ENCODE data around the gene CACNA2D4. TPM values are rescaled to one million over a fixed set of nuclear protein-coding genes. Genes with fewer than 3 reads are reported as not detected.

The CACNA2D4 gene
- total RNA-seq, 1 experiment from 2014 or later: not detected

DNA sequence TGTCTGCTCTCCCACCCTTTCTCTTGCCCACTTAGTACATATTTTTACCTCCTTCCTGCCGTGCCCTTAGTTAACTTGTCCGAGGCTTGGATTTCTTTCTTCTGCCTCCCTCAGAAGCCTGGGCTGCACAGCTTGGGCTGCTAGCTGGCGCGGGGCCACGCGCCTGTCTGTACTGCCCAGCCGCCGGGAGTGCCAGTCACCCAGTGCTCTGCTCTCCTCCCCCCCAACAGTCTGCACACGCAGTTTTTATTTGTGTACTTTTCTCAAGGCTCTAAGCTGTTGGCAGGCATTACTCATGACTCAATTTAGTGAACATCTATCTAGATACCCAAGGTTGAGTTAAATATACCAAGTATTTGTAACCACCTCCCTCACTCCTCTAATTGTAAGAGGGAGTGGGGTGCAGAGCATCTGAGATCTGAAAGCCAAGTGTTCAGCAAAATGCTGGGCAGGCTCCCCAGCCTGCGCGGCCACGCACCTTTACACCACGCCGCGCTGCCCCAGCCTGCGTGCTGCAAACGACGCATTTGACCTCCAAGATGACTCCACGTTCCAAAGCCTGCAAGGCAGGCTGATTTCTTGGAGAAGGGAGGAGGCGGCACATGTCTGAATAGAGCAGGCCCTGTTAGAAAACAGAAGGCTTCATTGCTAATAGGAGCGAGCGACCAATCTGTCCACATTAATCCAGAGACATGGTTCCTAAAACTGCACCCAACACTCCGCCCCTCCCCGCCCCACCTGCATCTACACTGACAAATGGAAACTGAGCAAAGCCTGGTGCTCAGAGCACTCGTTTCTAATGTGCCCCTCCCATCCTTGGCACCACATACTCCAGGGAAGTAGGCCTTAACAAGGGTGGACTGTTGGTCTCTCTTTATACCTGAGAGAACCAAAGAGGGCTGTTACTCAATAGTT is 18.2 kb upstream of the CACNA2D4 start:
- no peak for DNase-seq (ENCODE audit: low read depth, low spot score)
- in situ Hi-C loops (cut with HindIII; ENCODE audit: low pct_unique_long_range_greater_than_20kb, low sequenced_read_pairs): no loop called here

- in situ Hi-C loops (cut with HindIII; ENCODE audit: low pct_unique_long_range_greater_than_20kb, low sequenced_read_pairs): no loop called here
- DNase-seq (ENCODE audit: low read depth, low spot score): no peak
These were observed 17.4 kb upstream of the CACNA2D4 start for GRCh38 chr12:1935700-1936378.

- DNase-seq (ENCODE audit: low read depth, low spot score): no peak
- in situ Hi-C loops (cut with HindIII; ENCODE audit: low pct_unique_long_range_greater_than_20kb, low sequenced_read_pairs): no loop called here
These were observed 16.8 kb upstream of the CACNA2D4 start for GRCh38 chr12:1935242-1935641.

GRCh38 chr12:1934831-1935230 is 16.4 kb upstream of the CACNA2D4 start:
- in situ Hi-C loops (cut with HindIII; ENCODE audit: low pct_unique_long_range_greater_than_20kb, low sequenced_read_pairs): no loop called here
- no peak for DNase-seq (ENCODE audit: low read depth, low spot score)

DNA sequence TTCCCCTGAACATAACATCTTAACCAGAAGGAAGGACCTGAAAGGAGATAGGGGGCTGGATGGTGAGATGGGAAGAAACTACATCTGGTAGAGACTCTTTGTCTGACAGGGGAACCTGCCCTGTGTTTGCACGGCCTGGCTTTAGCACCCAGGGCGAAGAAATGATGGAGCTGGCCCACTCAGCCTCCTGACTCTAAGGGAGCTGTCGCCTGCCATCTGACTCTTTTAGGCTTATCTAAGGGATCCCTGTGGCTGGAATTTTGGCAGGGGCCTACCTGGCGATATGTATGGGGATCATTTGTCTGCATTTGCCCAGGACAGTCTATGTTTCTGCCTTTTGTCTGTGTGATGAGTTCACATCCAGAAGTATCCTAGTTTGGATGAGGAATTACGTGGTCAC is 15.6 kb upstream of the CACNA2D4 start:
- no peak for DNase-seq (ENCODE audit: low read depth, low spot score)
- in situ Hi-C loops (cut with HindIII; ENCODE audit: low pct_unique_long_range_greater_than_20kb, low sequenced_read_pairs): no loop called here

DNA sequence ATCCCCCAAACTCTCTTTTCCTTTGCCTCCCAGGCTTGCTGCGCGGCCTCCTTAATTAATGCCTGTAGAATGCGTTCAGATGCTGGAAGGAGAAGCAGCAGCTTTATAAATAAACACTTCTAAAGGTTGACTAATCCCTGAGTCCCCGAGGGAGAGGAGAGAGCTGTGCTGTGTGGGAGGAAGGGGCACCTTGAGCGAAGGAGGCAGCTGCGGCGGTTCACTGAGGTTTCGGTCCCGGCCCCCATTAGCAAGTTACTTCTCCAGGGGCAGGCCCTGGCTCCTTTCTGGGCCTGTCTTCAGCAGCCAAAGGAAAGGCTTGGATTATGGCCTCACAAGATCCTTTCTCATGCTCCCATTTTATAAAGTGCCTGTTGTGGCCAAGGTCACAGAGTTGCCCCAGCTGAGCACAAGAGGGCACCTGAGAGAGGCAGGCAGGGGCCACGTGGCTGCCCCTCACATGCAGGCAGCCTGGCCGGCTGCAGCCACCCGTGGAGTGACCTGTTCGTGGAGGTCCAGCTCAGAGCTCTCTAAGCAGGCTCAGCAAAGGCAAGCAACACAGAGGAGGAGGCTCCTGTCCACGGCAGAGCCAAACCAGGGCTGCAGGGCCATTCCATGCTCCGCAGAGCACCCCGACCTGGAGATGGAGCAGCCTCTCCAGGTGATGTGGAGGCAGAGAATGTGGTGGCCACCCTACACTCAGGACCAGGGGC is 15.0 kb upstream of the CACNA2D4 start:
- in situ Hi-C loops (cut with HindIII; ENCODE audit: low pct_unique_long_range_greater_than_20kb, low sequenced_read_pairs): no loop called here
- DNase-seq (ENCODE audit: low read depth, low spot score): no peak

GRCh38 chr12:1932264-1932777 is 13.9 kb upstream of the CACNA2D4 start:
- in situ Hi-C loops (cut with HindIII; ENCODE audit: low pct_unique_long_range_greater_than_20kb, low sequenced_read_pairs): no loop called here
- no peak for DNase-seq (ENCODE audit: low read depth, low spot score)

DNA sequence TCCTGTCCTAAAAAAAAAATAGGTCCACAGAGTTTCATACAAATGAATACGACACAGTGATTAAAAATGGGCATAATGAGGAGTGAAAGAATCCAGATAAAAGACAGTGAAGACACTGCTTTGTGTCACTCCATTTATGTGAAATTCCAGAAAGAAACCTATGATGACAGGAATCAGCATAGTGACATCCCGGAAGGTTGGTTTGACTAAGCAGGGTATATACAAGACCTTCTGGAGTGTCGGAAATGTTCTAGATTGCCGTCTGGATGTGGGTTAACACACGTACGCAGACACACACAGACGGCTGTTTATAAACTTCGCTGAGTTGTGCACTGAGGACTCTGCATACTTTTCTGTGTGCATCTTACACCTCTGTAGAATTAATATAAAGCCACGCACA is 13.2 kb upstream of the CACNA2D4 start:
- in situ Hi-C loops (cut with HindIII; ENCODE audit: low pct_unique_long_range_greater_than_20kb, low sequenced_read_pairs): no loop called here
- no peak for DNase-seq (ENCODE audit: low read depth, low spot score)

- in situ Hi-C loops (cut with HindIII; ENCODE audit: low pct_unique_long_range_greater_than_20kb, low sequenced_read_pairs): no loop called here
- DNase-seq (ENCODE audit: low read depth, low spot score): peak; percentile 84
These were observed 12.5 kb upstream of the CACNA2D4 start for GRCh38 chr12:1930803-1931597.

- in situ Hi-C loops (cut with HindIII; ENCODE audit: low pct_unique_long_range_greater_than_20kb, low sequenced_read_pairs): no loop called here
These were observed 11.7 kb upstream of the CACNA2D4 start for GRCh38 chr12:1929985-1930802.

DNA sequence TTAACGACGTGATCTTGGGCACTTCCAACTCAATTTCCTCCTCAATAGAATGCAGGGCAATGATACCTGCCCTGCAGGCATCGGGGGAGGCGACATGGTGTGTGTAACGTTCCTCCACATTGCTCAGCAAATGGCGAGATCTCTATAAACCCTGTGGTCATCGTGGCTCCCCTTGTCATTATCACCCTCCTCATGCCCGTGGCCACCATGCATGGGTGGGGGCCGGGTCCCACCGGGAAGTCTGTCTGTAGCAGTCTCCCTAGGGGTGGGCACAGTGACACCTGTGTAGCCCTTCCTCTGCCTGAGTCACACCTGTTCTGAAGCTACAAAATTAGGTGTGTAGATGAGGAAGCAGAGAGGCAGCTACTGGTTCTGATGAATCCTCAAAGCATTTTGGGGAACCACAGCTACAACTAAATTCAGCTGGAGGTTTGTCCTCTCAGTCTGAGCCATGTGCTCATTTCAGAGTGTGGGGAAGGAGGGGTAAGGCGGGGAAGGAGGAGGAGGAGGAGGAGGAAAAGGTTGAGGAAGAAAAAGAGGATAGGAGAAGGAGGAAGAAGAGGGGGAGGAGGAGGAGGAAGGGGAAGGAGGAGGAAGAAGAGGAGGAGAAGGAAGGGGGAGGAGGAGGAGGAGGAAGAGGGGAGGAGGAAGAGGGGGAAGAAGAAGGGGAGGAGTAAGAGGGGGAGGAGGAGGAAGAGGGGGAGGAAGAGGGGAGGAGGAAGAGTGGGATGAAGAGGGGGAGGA is 11.0 kb upstream of the CACNA2D4 start:
- in situ Hi-C loops (cut with HindIII; ENCODE audit: low pct_unique_long_range_greater_than_20kb, low sequenced_read_pairs): no loop called here
- DNase-seq (ENCODE audit: low read depth, low spot score): no peak

More at GRCh38 chr12:1929985-1930802, 11.7 kb upstream of the CACNA2D4 start:
- no peak for DNase-seq (ENCODE audit: low read depth, low spot score)

- DNase-seq (ENCODE audit: low read depth, low spot score): no peak
- in situ Hi-C loops (cut with HindIII; ENCODE audit: low pct_unique_long_range_greater_than_20kb, low sequenced_read_pairs): no loop called here
These were observed 10.1 kb upstream of the CACNA2D4 start for GRCh38 chr12:1928439-1929121.

DNA sequence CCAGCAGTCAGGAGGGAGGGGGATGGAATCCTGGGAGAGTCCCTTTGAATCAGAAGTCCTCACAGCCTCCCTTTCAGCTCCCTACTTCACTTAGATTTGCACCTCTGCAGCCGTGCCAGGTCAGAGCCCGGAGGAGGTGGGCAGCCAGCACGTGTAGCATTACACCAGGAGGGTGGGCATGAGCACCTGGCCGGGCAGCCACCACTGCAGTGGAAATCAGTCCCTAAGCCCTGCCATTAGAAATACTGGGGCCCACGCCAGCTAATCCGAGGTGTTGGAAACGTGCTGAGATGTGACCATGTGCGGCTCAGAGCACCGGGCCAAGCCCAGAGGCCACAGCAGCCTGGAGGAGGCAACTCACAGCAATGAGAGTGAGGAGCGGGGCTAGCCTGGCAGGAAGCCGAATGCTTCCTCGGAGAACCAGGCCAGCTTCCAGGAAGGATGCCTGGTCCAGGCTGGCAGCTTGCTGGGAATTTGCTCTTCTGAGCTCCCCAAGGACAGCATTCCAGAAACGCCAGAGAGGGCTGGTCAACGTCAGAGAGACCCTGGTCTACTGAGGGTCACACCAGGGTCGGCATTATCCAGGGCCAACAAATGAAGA is 9.4 kb upstream of the CACNA2D4 start:
- no peak for DNase-seq (ENCODE audit: low read depth, low spot score)
- in situ Hi-C loops (cut with HindIII; ENCODE audit: low pct_unique_long_range_greater_than_20kb, low sequenced_read_pairs): no loop called here

DNA sequence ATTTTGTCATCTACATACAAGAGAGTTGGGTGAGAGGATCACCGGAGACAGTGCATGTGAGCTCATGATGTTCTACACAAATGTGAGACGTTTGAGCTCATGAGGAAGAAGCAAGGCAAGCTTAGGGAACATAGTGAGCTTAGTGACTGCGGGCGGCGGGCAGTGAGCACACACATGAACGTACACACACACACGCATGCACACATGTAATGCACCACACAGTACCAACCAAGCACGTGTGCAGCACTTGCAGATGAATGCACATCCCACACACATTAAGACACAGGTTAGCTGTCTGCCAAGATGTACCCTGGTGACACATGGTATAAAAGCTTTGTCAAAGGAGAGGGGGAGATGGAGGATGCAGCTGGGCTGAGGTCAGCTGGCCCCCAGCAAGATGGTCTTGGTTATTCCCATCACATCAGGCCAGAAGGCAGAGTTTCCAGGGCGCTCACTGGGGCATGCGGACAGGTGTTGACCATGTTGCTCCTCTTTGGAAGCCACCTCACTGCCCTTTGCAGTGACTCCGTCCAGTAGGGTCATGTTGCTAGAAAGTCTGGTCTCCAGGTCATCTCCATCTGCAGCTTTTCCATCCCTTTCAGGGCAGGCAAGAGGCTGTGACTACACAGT is 8.7 kb upstream of the CACNA2D4 start:
- DNase-seq (ENCODE audit: low read depth, low spot score): no peak
- in situ Hi-C loops (cut with HindIII; ENCODE audit: low pct_unique_long_range_greater_than_20kb, low sequenced_read_pairs): no loop called here

- no peak for DNase-seq (ENCODE audit: low read depth, low spot score)
- in situ Hi-C loops (cut with HindIII; ENCODE audit: low pct_unique_long_range_greater_than_20kb, low sequenced_read_pairs): no loop called here
These were observed 7.8 kb upstream of the CACNA2D4 start for GRCh38 chr12:1926251-1926657.
